T-cell (primary cell): ENCODE results near the gene SMAD5. TPM values are rescaled to one million over a fixed set of nuclear protein-coding genes. Genes with fewer than 3 reads are reported as not detected.

ENCODE experiments used
- ATAC-seq, 4 experiments: fragments of 200-7000 bp in 3 of 4; fragments of 150-1000 bp in 1 of 4; cut with Tn5 transposase; replicated peaks in 1 of 4; 1 replicate in 3 of 4; 2 replicates in 1 of 4; pipeline ENCODE4 v1.10.0; 2021; ENCODE audit warnings: moderate library complexity in 3 of 4, mild to moderate bottlenecking in 2 of 4, moderate number of reproducible peaks in 1 of 4
- CTCF ChIA-PET, 2 donors: fragments of 300-600 bp; sonication (Branson Sonifier 250); formaldehyde crosslinking; loops; one replicate each; lab custom pipeline; 2022; ENCODE audit warnings: antibody characterized with exemption in 2 of 2; lab: Charles Lee
- POLR2A ChIA-PET, 2 donors: fragments of 300-600 bp; sonication (Branson Sonifier 250); formaldehyde crosslinking; loops; one replicate each; lab custom pipeline; 2022; ENCODE audit warnings: antibody characterized with exemption in 2 of 2; lab: Charles Lee
- DNase-seq, 35 experiments: peaks; one replicate each; pipeline versions ENCODE4 v3.0.0 to v3.0.0-alpha.2; 2013 to 2023
- H3K27ac ChIP-seq: one replicate; pipeline ENCODE4 v1.5.1; 2013; ENCODE audit warnings: low read length
- H3K27me3 ChIP-seq, 2 experiments: replicated peaks in 1 of 2; 1 replicate in 1 of 2; 2 replicates in 1 of 2; pipeline versions ENCODE4 v1.6.1 to v1.7.0; 2013; ENCODE audit warnings: low read length in 1 of 2, mixed read lengths in 1 of 2; ENCODE audit not compliant: control insufficient read depth in 2 of 2, insufficient read depth in 2 of 2; ENCODE audit errors: extremely low read depth in 1 of 2
- H3K36me3 ChIP-seq, 2 donors: 1 replicate in 1 of 2; 2 replicates in 1 of 2; pipeline versions ENCODE4 v1.6.1 to v1.7.0; 2013; ENCODE audit warnings: low read length in 1 of 2; ENCODE audit not compliant: control insufficient read depth in 2 of 2, insufficient read depth in 1 of 2; ENCODE audit errors: extremely low read depth in 1 of 2
- H3K4me1 ChIP-seq, 2 experiments: 1 replicate in 1 of 2; 2 replicates in 1 of 2; pipeline versions ENCODE4 v1.6.1 to v1.7.0; 2013; ENCODE audit warnings: low read length in 2 of 2, mixed read lengths in 1 of 2; ENCODE audit not compliant: insufficient read depth in 2 of 2, control insufficient read depth in 1 of 2; ENCODE audit errors: extremely low read depth in 1 of 2
- H3K4me3 ChIP-seq, 2 donors: 1 replicate in 1 of 2; 2 replicates in 1 of 2; pipeline versions ENCODE4 v1.5.1 to v1.7.0; 2013; ENCODE audit warnings: mild to moderate bottlenecking in 2 of 2, low read length in 1 of 2, moderate library complexity in 1 of 2; ENCODE audit not compliant: control insufficient read depth in 1 of 2; ENCODE audit errors: extremely low read depth in 1 of 2
- H3K9me3 ChIP-seq: 2 replicates; pipeline ENCODE4 v1.7.0; 2013
- H3K27ac Mint-ChIP-seq, 2 donors: one replicate each; pipeline ENCODE4 v1.8.0; 2020 to 2021; ENCODE audit warnings: mild to moderate bottlenecking in 2 of 2, mixed read lengths in 2 of 2
- H3K27me3 Mint-ChIP-seq, 2 donors: one replicate each; pipeline ENCODE4 v1.8.0; 2021 to 2022; ENCODE audit warnings: mixed read lengths in 2 of 2
- H3K36me3 Mint-ChIP-seq: one replicate; pipeline ENCODE4 v1.8.0; 2021; ENCODE audit warnings: mixed read lengths
- H3K4me1 Mint-ChIP-seq, 3 donors: one replicate each; pipeline ENCODE4 v1.8.0; 2020 to 2022; ENCODE audit warnings: mixed read lengths in 3 of 3, mild to moderate bottlenecking in 1 of 3
- H3K4me3 Mint-ChIP-seq, 3 donors: one replicate each; pipeline ENCODE4 v1.8.0; 2020 to 2022; ENCODE audit warnings: mild to moderate bottlenecking in 3 of 3, mixed read lengths in 3 of 3, moderate library complexity in 3 of 3
- H3K9me3 Mint-ChIP-seq, 3 donors: one replicate each; pipeline ENCODE4 v1.8.0; 2020 to 2022; ENCODE audit warnings: mixed read lengths in 3 of 3
- WGBS: methylation state at CpG from one replicate; pipeline ENCODE4 v1.1.5; 2013; ENCODE audit warnings: missing lambda C conversion rate; ENCODE audit not compliant: insufficient coverage; 5-methylcytosine and 5-hydroxymethylcytosine counted together
- total RNA-seq, 35 experiments: library from RNA in 6 of 35; stranded (reverse) in 6 of 35; fragments of 120-200 nt in 1 of 35; gene quantifications; one replicate each; pipeline versions ENCODE4 v1.2.1 to v1.2.4 and lab custom pipeline; 2013 to 2026

Gene SMAD5
- total RNA-seq, 5 donors from 2014 or later (not counting 1 experiment from before 2014, with no cell fraction given) = 8.7 to 24.2 (median 18.4) TPM

DNA sequence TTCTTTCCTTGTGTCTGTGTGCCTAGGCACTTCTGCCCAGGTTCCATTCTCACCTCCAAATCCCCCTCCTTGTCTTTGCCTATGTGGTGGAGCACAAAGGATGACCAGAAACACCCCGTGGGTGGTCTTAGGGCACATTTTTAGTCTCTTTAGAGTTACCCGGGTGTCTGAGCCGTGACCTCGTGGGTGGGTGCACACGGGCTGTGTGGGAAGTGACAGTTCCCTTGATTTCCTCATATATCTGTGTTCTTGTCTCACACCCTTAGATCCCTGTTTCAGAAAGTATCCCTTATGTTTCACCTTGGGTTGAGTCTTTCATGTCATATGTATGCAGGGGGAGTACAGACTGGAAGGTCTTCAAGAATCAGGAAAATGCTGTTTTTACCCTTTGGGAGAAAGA is 73.7 kb downstream of the SMAD5 start:
- WGBS = no CpG with 5 or more reads among the region's 5 CpGs
- no peaks in the 10 kb centered on the region for H3K4me1 ChIP-seq
- Mint-ChIP-seq H3K27ac (no peak overlapping the region), H3K4me3 (no peak overlapping the region), H3K9me3 (no peaks in the 10 kb centered on the region), H3K27me3 (peaks cover 13 to 27% of the 10 kb centered on the region in 2 donors), H3K4me1 (no peaks in the 10 kb centered on the region), H3K36me3 (no peaks in the 10 kb centered on the region)
- H3K27me3 ChIP-seq = peaks cover 3 to 27% of the 10 kb centered on the region in 2 experiments
- ChIA-PET CTCF (no interaction called here), POLR2A (no interaction called here)
- DNase-seq (no peak), ATAC-seq (no peak)
- H3K36me3 ChIP-seq = no peaks in the 10 kb centered on the region
- no peak overlapping the region for H3K4me3 ChIP-seq
- H3K27ac ChIP-seq = no peak overlapping the region
- no peaks in the 10 kb centered on the region for H3K9me3 ChIP-seq

DNA sequence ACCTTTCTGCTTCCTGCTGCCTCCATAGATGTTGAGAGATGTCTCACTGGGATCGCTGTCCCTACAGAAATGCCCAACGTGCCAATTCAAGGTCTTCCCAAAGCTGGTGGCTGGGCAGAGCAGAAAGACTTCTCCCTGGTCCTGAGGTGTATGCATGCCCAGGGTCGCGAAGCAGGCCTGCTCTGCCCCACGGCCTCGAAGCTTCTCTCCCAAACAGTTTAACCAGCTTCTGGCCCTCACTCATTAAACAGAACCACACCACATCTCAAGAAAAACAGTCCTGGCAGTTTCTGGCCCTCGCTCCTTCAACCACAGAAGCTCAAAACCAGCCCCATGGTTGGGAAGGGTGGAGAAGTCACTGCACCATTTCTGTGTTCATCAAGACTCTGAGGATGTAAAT is 75.0 kb downstream of the SMAD5 start:
- POLR2A ChIA-PET = no interaction called here
- no peaks in the 10 kb centered on the region for H3K9me3 Mint-ChIP-seq
- Histone ChIP-seq H3K4me3 (no peak overlapping the region), H3K9me3 (no peaks in the 10 kb centered on the region), H3K27me3 (peaks cover 0 to 32% of the 10 kb centered on the region in 2 experiments), H3K27ac (no peak overlapping the region), H3K4me1 (no peaks in the 10 kb centered on the region), H3K36me3 (no peaks in the 10 kb centered on the region)
- no peaks in the 10 kb centered on the region for H3K4me1 Mint-ChIP-seq
- H3K27me3 Mint-ChIP-seq = peaks cover 15 to 28% of the 10 kb centered on the region in 2 donors
- H3K36me3 Mint-ChIP-seq = no peaks in the 10 kb centered on the region
- WGBS = 89% methylated on average over 3 of the region's 7 CpGs
- H3K4me3 Mint-ChIP-seq = no peak overlapping the region
- DNase-seq (no peak), ATAC-seq (no peak)
- CTCF ChIA-PET = no interaction called here
- no peak overlapping the region for H3K27ac Mint-ChIP-seq

DNA sequence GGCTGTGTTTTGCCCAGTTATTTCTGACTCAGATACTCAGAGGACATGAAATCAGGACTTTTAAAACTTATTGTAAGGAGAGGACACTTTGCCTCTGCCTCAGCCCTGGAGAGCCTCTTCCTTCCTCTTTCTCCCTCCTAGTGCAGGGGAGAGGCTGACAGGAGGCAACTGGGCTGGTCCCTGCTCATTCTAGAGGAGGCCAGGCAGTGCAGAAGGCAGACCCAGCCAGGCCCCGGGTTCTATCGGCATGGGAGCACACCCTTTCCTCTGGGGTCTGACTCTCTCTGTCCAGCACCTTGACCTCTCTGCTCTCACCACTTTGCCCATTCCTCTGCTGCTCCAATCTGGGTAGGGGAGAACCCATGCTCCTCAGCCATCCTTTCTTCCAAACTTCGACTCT is 76.3 kb downstream of the SMAD5 start:
- Histone ChIP-seq H3K4me1 (no peaks in the 10 kb centered on the region), H3K36me3 (no peaks in the 10 kb centered on the region), H3K27me3 (peaks cover 0 to 36% of the 10 kb centered on the region in 2 experiments), H3K27ac (no peak overlapping the region), H3K9me3 (no peaks in the 10 kb centered on the region), H3K4me3 (no peak overlapping the region)
- Mint-ChIP-seq H3K4me3 (no peak overlapping the region), H3K27ac (no peak overlapping the region), H3K9me3 (no peaks in the 10 kb centered on the region), H3K4me1 (no peaks in the 10 kb centered on the region), H3K36me3 (no peaks in the 10 kb centered on the region), H3K27me3 (peaks cover 14 to 29% of the 10 kb centered on the region in 2 donors)
- no peak for ATAC-seq
- DNase-seq = no peak
- ChIA-PET POLR2A (no interaction called here), CTCF (no interaction called here)
- 27% methylated on average over 3 of the region's 3 CpGs for WGBS

DNA sequence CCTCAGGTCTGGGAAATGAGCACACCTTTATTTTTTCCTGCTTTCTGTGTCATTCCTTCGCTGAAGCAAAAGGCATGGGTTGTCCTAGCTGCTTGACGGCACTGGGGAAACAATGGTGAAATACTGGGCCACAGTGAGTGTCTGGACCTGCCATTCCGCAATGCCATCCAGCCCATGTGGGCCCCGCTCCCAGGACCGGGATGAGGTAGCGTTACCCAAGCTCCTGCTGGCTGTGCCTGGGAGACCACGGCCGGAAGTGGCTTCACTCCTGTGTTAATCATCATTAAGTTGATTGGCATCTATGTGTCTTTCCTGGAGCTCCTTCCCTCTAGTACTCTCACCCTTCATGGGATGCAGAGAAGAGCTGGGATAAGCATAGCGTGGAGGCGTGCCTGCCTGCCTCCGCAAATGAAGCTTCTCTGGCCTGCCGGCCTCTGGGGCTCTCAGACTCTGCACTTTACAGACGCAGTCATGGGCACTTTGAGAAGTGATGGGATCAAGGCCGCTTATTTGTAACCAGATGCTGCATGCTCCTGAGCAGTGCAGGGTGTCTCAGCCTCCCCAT is 76.8 kb downstream of the SMAD5 start:
- H3K27ac Mint-ChIP-seq = no peak overlapping the region
- Histone ChIP-seq H3K4me1 (no peaks in the 10 kb centered on the region), H3K27ac (no peak overlapping the region), H3K4me3 (no peak overlapping the region), H3K27me3 (peaks cover 0 to 35% of the 10 kb centered on the region in 2 experiments), H3K36me3 (no peaks in the 10 kb centered on the region), H3K9me3 (no peaks in the 10 kb centered on the region)
- no peaks in the 10 kb centered on the region for H3K9me3 Mint-ChIP-seq
- ChIA-PET POLR2A (no interaction called here), CTCF (no interaction called here)
- DNase-seq (no peak), ATAC-seq (no peak)
- H3K4me1 Mint-ChIP-seq = no peaks in the 10 kb centered on the region
- H3K36me3 Mint-ChIP-seq = no peaks in the 10 kb centered on the region
- peaks cover 15 to 23% of the 10 kb centered on the region in 2 donors for H3K27me3 Mint-ChIP-seq
- no peak overlapping the region for H3K4me3 Mint-ChIP-seq
- 83% methylated on average over 13 of the region's 14 CpGs for whole genome bisulfite sequencing

DNA sequence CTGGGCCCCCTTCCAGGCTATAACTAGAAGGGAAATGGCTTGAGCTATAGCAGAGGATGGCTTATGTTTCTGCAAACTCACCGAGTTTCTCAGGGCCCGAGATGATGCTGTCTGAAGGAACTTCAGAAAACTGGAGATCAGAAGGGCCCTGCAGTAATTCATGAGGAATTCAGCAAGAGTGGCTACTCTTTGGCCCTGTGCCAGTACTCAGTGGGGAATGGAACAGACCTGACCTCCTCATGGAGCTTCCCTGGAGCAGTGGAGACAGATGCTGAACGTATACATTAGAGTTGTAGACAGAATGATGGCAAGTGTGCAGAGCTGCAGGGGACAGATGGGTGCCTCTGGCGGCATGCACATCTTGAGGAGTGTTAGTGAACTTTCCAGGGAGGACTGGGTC is 77.6 kb downstream of the SMAD5 start:
- Mint-ChIP-seq H3K36me3 (no peaks in the 10 kb centered on the region), H3K27me3 (peaks cover 15 to 21% of the 10 kb centered on the region in 2 donors), H3K27ac (no peak overlapping the region), H3K4me3 (no peak overlapping the region), H3K4me1 (no peaks in the 10 kb centered on the region), H3K9me3 (no peaks in the 10 kb centered on the region)
- ATAC-seq (no peak), DNase-seq (no peak)
- POLR2A ChIA-PET = no interaction called here
- H3K4me1 ChIP-seq = no peaks in the 10 kb centered on the region
- no peaks in the 10 kb centered on the region for H3K36me3 ChIP-seq
- no peak overlapping the region for H3K27ac ChIP-seq
- H3K4me3 ChIP-seq = no peak overlapping the region
- WGBS = 85% methylated on average over 3 of the region's 4 CpGs
- H3K9me3 ChIP-seq = no peaks in the 10 kb centered on the region
- H3K27me3 ChIP-seq = peaks cover 0 to 38% of the 10 kb centered on the region in 2 experiments
- CTCF ChIA-PET = interaction anchor here in 1 of 2 donors (0.8 kb wide), 1 partner anchor 751 kb away, joined by 3 read pairs; no protein-coding TSS in a partner anchor

DNA sequence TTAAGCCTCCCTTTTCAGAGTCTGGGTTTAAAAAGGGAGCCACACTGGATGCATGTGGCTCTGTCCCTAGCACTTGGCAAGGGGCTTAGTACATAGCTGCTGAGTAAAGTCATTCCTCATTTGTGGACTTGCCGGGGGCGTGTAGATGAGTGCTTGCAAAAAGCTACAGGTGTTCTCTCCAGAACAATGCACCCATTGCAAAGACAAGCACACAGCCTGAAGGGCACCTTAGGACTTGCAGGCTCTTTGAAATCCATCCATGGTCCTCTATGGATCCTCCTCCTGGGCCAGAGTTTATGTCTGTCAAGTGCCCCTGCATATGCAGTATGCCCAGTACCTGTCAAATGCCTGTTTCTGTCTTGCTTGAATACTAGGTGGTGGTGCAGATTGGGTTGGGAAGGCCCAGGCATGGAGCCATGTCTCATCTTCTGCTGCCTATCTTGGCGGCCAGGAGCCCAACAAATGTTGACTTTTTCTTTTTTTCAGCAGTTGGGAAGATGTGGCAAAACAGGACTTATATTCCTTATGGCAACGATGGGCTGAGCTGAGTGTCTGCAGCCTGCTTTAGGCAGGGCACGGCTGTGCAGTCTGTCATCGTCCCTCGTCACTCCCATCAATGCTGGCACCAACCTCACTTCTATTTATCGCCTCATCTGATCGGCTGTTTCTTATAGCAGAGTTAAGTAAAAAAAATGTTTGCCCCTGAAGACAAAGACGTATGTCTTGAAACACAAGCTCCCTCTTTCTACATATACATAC is 78.8 kb downstream of the SMAD5 start:
- Mint-ChIP-seq H3K9me3 (no peaks in the 10 kb centered on the region), H3K36me3 (no peaks in the 10 kb centered on the region), H3K27ac (no peak overlapping the region), H3K4me1 (no peaks in the 10 kb centered on the region), H3K27me3 (peaks cover 15 to 24% of the 10 kb centered on the region in 2 donors), H3K4me3 (no peak overlapping the region)
- WGBS = 64% methylated on average over 5 of the region's 10 CpGs
- ChIA-PET POLR2A (no interaction called here), CTCF (interaction anchor here (1.0 to 1.1 kb wide), 4 partner anchors 14 to 323 kb away, joined by 3 to 5 read pairs (median 4); no protein-coding TSS in a partner anchor)
- ATAC-seq = no peak
- H3K4me1 ChIP-seq = no peaks in the 10 kb centered on the region
- H3K36me3 ChIP-seq = no peaks in the 10 kb centered on the region
- H3K4me3 ChIP-seq = no peak overlapping the region
- H3K27ac ChIP-seq = no peak overlapping the region
- no peak for DNase-seq
- H3K9me3 ChIP-seq = no peaks in the 10 kb centered on the region
- H3K27me3 ChIP-seq = peaks cover 0 to 45% of the 10 kb centered on the region in 2 experiments
